Lung microvascular endothelial cell (primary cell): ENCODE results near the gene CA9. TPM values are rescaled to one million over a fixed set of nuclear protein-coding genes. Genes with fewer than 3 reads are reported as not detected.

Experiments
- DNase-seq, 2 donors: peaks; one replicate each; pipeline versions ENCODE4 v3.0.0 to v3.0.0-alpha.2; 2010; ENCODE audit warnings: low read depth in 2 of 2
- total RNA-seq: library from RNA; depleted of rRNA; stranded (reverse); fragments of >200 nt; gene quantifications from 2 replicates; pipeline ENCODE4 v1.2.1, GENCODE V29; 2014

The CA9 gene
- total RNA-seq, 1 donor from 2014 or later, result not detected

- DNase-seq, result no peak
Observed at GRCh38 chr9:35675204-35675603, 1.5 kb downstream of the CA9 start.

GRCh38 chr9:35675732-35676392 is 2.1 kb downstream of the CA9 start:
- DNase-seq, result peak in 1 of 2 donors; percentile 42

- no peak for DNase-seq
Observed at GRCh38 chr9:35679091-35679490, 5.4 kb downstream of the CA9 start.

GRCh38 chr9:35679766-35680330 is 6.1 kb downstream of the CA9 start:
- DNase-seq, result no peak

- no peak for DNase-seq
Observed at GRCh38 chr9:35680331-35681105, 6.8 kb downstream of the CA9 start.

GRCh38 chr9:35681341-35682002 is 7.7 kb downstream of the CA9 start:
- no peak for DNase-seq

GRCh38 chr9:35682051-35682450 is 8.3 kb downstream of the CA9 start:
- no peak for DNase-seq

GRCh38 chr9:35682520-35683315 is 9.0 kb downstream of the CA9 start:
- DNase-seq, result no peak

GRCh38 chr9:35683323-35683722 is 9.6 kb downstream of the CA9 start:
- no peak for DNase-seq

- DNase-seq, result no peak
Observed at GRCh38 chr9:35684921-35685320, 11.2 kb downstream of the CA9 start.

- DNase-seq, result no peak
Observed at GRCh38 chr9:35685506-35685905, 11.8 kb downstream of the CA9 start.

- no peak for DNase-seq
Observed at GRCh38 chr9:35686222-35687203, 12.8 kb downstream of the CA9 start.

GRCh38 chr9:35687306-35687705 is 13.6 kb downstream of the CA9 start:
- no peak for DNase-seq

GRCh38 chr9:35687972-35688557 is 14.3 kb downstream of the CA9 start:
- no peak for DNase-seq

GRCh38 chr9:35688558-35689541 is 15.1 kb downstream of the CA9 start:
- DNase-seq, result peak in 1 of 2 donors; percentile 61

GRCh38 chr9:35689542-35690293 is 16.0 kb downstream of the CA9 start, which contains the start of gene TPM2:
Gene TPM2, minus strand, starts transcription at chr9:35689925. Its CDS starts 108 bp downstream, at chr9:35689817.
- DNase-seq, result peak; percentile 18 to 46

- no peak for DNase-seq
Observed at GRCh38 chr9:35690294-35690613, 16.5 kb downstream of the CA9 start.
